Measurements from ENCODE around the gene SPON2. TPM values are rescaled to one million over a fixed set of nuclear protein-coding genes. Genes with fewer than 3 reads are reported as not detected.
A peak's percentile ranks its signal among the peaks of the same experiment; 100 is the strongest.

Gene SPON2
- total RNA-seq, 2 donors from 2014 or later: 22.0 to 22.4 TPM

DNA sequence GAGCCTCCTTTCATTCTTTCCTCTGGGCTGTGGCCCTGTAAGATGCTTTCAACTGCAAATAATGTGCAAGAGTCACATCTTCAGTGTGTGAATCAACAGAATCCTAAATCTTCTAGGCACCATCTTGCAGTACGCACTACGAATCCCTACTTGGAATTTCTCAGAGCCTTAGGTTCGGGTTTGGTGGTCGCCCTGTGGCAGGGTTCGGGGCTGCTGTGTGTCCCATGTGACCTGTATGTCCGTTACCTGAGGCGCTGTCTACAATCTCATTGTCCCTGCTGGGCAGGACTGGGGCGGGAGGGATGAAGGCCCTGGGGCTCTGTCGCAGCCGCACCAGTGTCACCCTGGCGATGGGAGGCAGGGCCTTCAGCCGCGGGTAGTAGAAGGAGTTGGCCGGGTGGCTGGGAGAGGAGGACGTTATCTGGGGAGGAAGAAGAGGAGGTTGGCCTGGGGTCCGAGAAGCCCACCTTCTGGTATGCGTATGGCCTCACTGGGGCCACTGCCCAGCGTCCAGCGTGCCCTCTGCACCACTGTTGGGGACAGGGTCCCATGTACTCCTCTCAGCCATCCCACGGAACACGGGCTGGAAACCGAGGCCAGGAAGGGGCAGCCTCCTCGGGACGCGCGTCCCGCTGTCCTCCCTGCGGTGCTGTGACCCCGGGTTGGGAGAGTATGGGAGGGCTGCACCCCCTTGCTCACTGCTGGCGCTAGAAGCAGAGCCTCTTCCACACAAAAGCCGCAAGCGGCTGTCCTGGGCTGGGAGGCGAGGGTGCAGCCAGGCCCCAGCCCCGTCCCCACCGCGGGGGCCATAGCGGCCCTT lies 2.0 kb downstream of the SPON2 start:
- Histone ChIP-seq H3K36me3 (no peaks in the 10 kb centered on the region), H3K4me1 (peaks cover 26% of the 10 kb centered on the region), H3K27me3 (peaks cover 32% of the 10 kb centered on the region), H3K9me3 (no peaks in the 10 kb centered on the region), H3K9ac (ENCODE audit: low read depth in 2 of 2, low read length in 2 of 2) (peak overlapping the region in 1 of 2 donors; percentile 24), H3K4me3 (peak overlapping the region; percentile 30), H3K27ac (no peak overlapping the region)
- DNase-seq: no peak
- intact Hi-C loops (cut with DNase I): no loop called here
- TF ChIP-seq, protein P1, sequence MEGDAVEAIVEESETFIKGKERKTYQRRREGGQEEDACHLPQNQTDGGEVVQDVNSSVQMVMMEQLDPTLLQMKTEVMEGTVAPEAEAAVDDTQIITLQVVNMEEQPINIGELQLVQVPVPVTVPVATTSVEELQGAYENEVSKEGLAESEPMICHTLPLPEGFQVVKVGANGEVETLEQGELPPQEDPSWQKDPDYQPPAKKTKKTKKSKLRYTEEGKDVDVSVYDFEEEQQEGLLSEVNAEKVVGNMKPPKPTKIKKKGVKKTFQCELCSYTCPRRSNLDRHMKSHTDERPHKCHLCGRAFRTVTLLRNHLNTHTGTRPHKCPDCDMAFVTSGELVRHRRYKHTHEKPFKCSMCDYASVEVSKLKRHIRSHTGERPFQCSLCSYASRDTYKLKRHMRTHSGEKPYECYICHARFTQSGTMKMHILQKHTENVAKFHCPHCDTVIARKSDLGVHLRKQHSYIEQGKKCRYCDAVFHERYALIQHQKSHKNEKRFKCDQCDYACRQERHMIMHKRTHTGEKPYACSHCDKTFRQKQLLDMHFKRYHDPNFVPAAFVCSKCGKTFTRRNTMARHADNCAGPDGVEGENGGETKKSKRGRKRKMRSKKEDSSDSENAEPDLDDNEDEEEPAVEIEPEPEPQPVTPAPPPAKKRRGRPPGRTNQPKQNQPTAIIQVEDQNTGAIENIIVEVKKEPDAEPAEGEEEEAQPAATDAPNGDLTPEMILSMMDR (IDR thresholded peaks at IDR 0.05): no peak

DNA sequence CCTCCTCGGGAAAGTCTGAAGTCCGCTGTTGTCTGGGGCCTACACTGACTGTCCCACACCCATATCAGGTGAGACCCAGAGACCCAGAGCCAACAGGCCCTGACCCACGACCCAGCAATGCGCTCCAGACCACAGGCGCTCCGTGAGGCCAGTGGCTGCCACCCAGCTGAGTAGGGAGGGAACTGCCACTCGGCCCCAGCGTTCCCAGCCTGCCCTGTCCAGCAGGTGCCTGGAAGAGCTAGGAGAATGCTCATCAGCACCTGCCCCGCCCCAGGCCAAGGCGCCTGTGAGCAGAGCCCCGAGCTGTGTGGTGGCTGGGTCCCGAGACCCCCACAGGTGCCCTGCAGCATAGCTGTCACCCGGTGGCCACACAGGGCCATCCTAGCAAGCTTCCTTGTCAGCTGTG lies 2.7 kb downstream of the SPON2 start:
- Histone ChIP-seq H3K27ac (no peak overlapping the region), H3K9me3 (no peaks in the 10 kb centered on the region), H3K4me3 (no peak overlapping the region), H3K4me1 (peaks cover 26% of the 10 kb centered on the region), H3K9ac (ENCODE audit: low read depth in 2 of 2, low read length in 2 of 2) (no peak overlapping the region), H3K27me3 (peaks cover 32% of the 10 kb centered on the region), H3K36me3 (no peaks in the 10 kb centered on the region)
- intact Hi-C loops (cut with DNase I): loop anchor here (5.0 to 10.0 kb wide), 3 partner anchors 78 to 175 kb away; partner anchors contain the start of genes CTBP1 and UVSSA
- TF ChIP-seq, protein P1 (IDR thresholded peaks at IDR 0.05): no peak
- no peak for DNase-seq

DNA sequence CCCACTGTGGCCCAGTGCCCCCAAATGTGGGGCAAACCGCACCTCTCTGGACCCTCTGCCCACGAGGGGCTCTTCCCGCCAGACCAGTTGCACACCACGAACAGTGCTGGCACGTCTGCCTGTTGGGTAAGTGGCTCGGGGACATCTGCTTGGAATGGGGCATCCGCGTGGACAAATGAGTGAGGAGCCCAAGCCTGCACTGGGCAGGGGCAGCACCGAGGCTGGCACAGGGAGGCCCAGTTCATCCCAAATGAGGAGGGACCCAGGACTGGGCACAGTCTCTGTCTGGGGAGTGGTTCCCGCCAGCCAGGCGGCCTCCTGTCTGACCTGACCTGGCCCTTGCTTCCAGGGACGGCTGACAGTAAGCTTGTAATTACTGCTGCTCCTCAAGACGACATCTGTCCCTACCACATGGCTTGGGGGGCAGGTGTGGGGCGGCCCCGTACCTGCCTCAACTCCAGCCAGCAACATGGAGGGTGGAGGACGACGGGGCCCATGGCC lies 3.2 kb downstream of the SPON2 start:
- H3K4me3 ChIP-seq: no peak overlapping the region
- H3K27me3 ChIP-seq: peaks cover 32% of the 10 kb centered on the region
- no peaks in the 10 kb centered on the region for H3K36me3 ChIP-seq
- H3K27ac ChIP-seq: no peak overlapping the region
- peaks cover 26% of the 10 kb centered on the region for H3K4me1 ChIP-seq
- no peak for DNase-seq
- no peak overlapping the region for H3K9ac ChIP-seq (ENCODE audit: low read depth in 2 of 2, low read length in 2 of 2)
- no peaks in the 10 kb centered on the region for H3K9me3 ChIP-seq
- TF ChIP-seq, protein P1 (IDR thresholded peaks at IDR 0.05): no peak
- intact Hi-C loops (cut with DNase I): loop anchor here (5.0 to 10.0 kb wide), 3 partner anchors 78 to 176 kb away; partner anchors contain the start of genes CTBP1 and UVSSA

DNA sequence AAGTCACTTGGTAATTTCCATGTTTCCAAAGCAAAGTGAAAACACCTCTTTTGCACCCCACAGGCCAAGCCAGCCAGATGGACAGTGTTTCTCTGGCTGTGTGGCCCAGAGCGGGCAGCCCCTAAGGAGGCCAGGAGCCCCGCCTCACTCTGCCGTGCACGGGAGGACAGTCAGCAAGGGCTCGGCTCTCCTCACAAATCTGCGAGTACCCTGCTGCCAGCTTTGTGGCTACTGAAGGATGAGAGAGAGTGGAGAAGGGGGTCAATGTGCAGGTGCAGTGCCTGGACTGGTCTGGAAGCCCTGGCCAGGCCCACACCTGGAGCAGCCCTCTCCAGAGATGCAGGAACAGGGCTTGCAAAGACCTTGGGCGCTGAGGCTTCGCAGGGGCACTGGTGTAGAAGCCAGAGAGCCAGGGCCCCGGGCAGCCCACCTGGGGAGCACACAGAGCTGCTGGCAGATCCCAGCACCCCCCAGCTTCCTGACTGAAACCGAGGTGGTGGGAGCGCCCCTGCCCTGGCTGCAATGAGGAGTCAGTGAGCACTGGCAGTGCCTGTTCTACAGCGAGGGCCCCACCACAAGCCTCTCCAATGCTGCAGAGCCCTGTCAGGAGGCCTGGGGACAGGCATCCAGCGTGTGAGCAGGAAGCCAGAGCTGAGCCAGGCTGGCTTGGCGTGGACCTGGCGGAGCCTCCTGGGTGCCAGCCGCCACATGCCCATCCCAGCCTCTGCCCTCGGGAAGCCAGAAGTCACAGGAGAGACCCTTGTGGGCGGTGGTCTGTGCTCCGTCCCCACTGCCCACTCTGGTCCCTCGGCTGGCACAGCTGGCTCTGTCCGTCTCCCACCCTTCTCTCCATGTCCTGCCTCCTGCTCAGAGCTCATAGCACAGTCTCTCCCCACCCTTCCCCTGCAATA lies 3.9 kb downstream of the SPON2 start:
- Histone ChIP-seq H3K36me3 (no peaks in the 10 kb centered on the region), H3K4me1 (peaks cover 26% of the 10 kb centered on the region), H3K27me3 (peaks cover 29% of the 10 kb centered on the region), H3K4me3 (no peak overlapping the region), H3K9ac (ENCODE audit: low read depth in 2 of 2, low read length in 2 of 2) (no peak overlapping the region), H3K9me3 (no peaks in the 10 kb centered on the region), H3K27ac (no peak overlapping the region)
- no peak for DNase-seq
- TF ChIP-seq, protein P1 (IDR thresholded peaks at IDR 0.05): no peak
- intact Hi-C loops (cut with DNase I): loop anchor here (5.0 to 10.0 kb wide), 3 partner anchors 79 to 176 kb away; partner anchors contain the start of genes CTBP1 and UVSSA

All from colonic mucosa (tissue), 4 donors.